H1 (cell line): Measurements from ENCODE around the gene APLP2. TPM values are rescaled to one million over a fixed set of nuclear protein-coding genes. Genes with fewer than 3 reads are reported as not detected.

Experiments
- GABPA ChIP-seq: IDR thresholded peaks from 2 replicates; pipeline ENCODE4 v1.6.1; 2011; ENCODE audit warnings: mild to moderate bottlenecking, low read length, moderate library complexity, borderline replicate concordance; ENCODE audit not compliant: insufficient read depth
- SP2 ChIP-seq: IDR thresholded peaks from 2 replicates; pipeline ENCODE4 v1.6.1; 2012; ENCODE audit warnings: mild to moderate bottlenecking, low read length, inconsistent platforms
- polyA plus RNA-seq, 7 experiments: library from polyadenylated mRNA; depleted of rRNA in 3 of 7; stranded (reverse) in 5 of 7; unstranded in 2 of 7; fragments of >200 nt in 5 of 7; fragments of 200-250 nt in 2 of 7; gene quantifications; 1 replicate in 5 of 7; 2 replicates in 1 of 7; 4 replicates in 1 of 7; pipeline versions ENCODE4 v1.2.1 to v1.2.3, GENCODE V29; 2011 to 2013; ENCODE audit warnings: missing spikeins in 2 of 7, mixed read lengths in 2 of 7
- total RNA-seq: library from RNA; stranded (reverse); fragmentation: NEBNext Ultra II Directional; extraction: Animal tissue kit (Norgen Biotek cat#: 25700); gene quantifications from 2 replicates; pipeline ENCODE4 v1.2.1, GENCODE V29; 2021

APLP2 gene
- total and polyA plus RNA-seq, 2 of the 8 experiments (the other 6 are each of a cell fraction or from before 2014, with no cell fraction given): 222 to 315 TPM

DNA sequence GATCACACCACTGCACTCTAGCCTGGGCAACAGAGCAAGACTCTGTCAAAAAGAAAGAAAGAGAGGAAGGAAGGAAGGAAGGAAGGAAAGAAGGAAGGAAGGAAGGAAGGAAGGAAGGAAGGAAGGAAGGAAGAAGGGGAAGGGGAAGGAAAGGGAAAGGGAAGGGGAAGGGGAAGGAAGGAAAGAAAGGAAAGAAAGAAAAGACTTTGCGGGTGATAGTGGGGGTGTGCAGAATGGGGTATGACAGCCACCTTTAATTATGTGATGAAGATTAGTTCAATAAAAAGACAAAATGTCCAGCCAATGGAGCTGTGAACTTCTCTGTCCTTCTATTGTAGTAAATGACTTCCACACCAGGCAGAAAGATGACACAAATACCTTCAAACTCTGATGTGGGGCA, 8.7 kb upstream of the APLP2 start (continued):
- no peak for TF ChIP-seq SP2
- TF ChIP-seq GABPA: no peak
- TF ChIP-seq, all 59 proteins: peak for 0
